PC-9 (cell line): ENCODE measurements around the gene CD83. TPM values are rescaled to one million over a fixed set of nuclear protein-coding genes. Genes with fewer than 3 reads are reported as not detected.

ENCODE experiments used
- BruUV-seq: library from RNA; stranded (reverse); fragments of 400-500 nt; replicated peaks from 2 replicates; lab custom pipeline; 2021; lab: Mats Ljungman, UMichigan
- CTCF ChIA-PET: fragments of 300-600 bp; sonication (Branson Sonifier 250); formaldehyde crosslinking; loops from one replicate; lab custom pipeline; 2022; ENCODE audit warnings: antibody characterized with exemption; lab: Charles Lee
- POLR2A ChIA-PET: fragments of 300-600 bp; sonication (Branson Sonifier 250); formaldehyde crosslinking; loops from one replicate; lab custom pipeline; 2022; ENCODE audit warnings: antibody characterized with exemption; ENCODE audit not compliant: unreplicated experiment; lab: Charles Lee
- DNase-seq, 2 experiments: peaks; one replicate each; pipeline versions ENCODE4 v3.0.0 to v3.0.0-alpha.2; 2015 to 2022; ENCODE audit warnings: mixed read lengths in 1 of 2
- H2AFZ ChIP-seq: fragments of 200-600 bp; sonication (generic); 2 replicates; pipeline ENCODE4 v1.8.1; 2017; ENCODE audit warnings: antibody characterized with exemption
- H3F3A ChIP-seq: fragments of 200-600 bp; sonication (generic); 2 replicates; pipeline ENCODE4 v1.8.1; 2017; ENCODE audit warnings: antibody characterized with exemption, mild to moderate bottlenecking, low read depth; ENCODE audit not compliant: insufficient read depth
- H3K27ac ChIP-seq: fragments of 200-600 bp; sonication (generic); 2 replicates; pipeline ENCODE4 v1.6.1; 2016; ENCODE audit warnings: mixed run types
- H3K27me3 ChIP-seq: fragments of 200-600 bp; sonication (generic); 2 replicates; pipeline ENCODE4 v1.6.1; 2016; ENCODE audit warnings: low read depth, mixed run types; ENCODE audit not compliant: insufficient read depth
- H3K36me3 ChIP-seq: fragments of 200-600 bp; sonication (generic); 2 replicates; pipeline ENCODE4 v1.6.1; 2016; ENCODE audit warnings: low read depth, mixed run types
- H3K4me1 ChIP-seq: fragments of 200-600 bp; sonication (generic); replicated peaks from 2 replicates; pipeline ENCODE4 v1.6.1; 2016; ENCODE audit warnings: mixed run types; ENCODE audit not compliant: insufficient read depth
- H3K4me2 ChIP-seq: fragments of 200-600 bp; sonication (generic); 2 replicates; pipeline ENCODE4 v1.6.1; 2017; ENCODE audit warnings: mixed run types
- H3K4me3 ChIP-seq: fragments of 200-600 bp; sonication (generic); 2 replicates; pipeline ENCODE4 v1.6.1; 2016; ENCODE audit warnings: mixed run types
- H3K79me2 ChIP-seq: fragments of 200-600 bp; sonication (generic); 2 replicates; pipeline ENCODE4 v1.6.1; 2017; ENCODE audit warnings: low read depth, mixed run types
- H3K9me2 ChIP-seq: fragments of 200-600 bp; sonication (generic); 2 replicates; pipeline ENCODE4 v1.8.1; 2017; ENCODE audit warnings: mild to moderate bottlenecking; ENCODE audit not compliant: insufficient read depth
- H3K9me3 ChIP-seq: fragments of 200-600 bp; sonication (generic); 2 replicates; pipeline ENCODE4 v1.8.1; 2016; ENCODE audit warnings: low read depth; ENCODE audit not compliant: insufficient read depth
- H4K20me1 ChIP-seq: fragments of 200-600 bp; sonication (generic); 2 replicates; pipeline ENCODE4 v1.8.1; 2017; ENCODE audit not compliant: insufficient read depth
- EZH2 ChIP-seq: fragments of 200-600 bp; sonication (generic); IDR thresholded peaks from 2 replicates; pipeline ENCODE4 v1.8.0; 2017; ENCODE audit warnings: antibody characterized with exemption, low read depth
- intact Hi-C: fragments of 100-400 bp; cut with micrococcal nuclease; formaldehyde crosslinking; loops from one replicate; pipeline ENCODE4 v1.10.0; 2022; ENCODE audit not compliant: unreplicated experiment
- total RNA-seq: library from RNA; stranded (reverse); gene quantifications from 2 replicates; pipeline ENCODE4 v1.2.3, GENCODE V29; 2021
- TF ChIP-seq, protein P1 (sequence below): fragments of 200-600 bp; sonication (generic); conservative IDR thresholded peaks from 2 replicates; pipeline ENCODE4 v1.6.1; 2017; ENCODE audit warnings: mixed run types, antibody characterized with exemption, mild to moderate bottlenecking, moderate library complexity

The CD83 gene
- total RNA-seq, 1 experiment from 2014 or later, result 3.6 TPM

DNA sequence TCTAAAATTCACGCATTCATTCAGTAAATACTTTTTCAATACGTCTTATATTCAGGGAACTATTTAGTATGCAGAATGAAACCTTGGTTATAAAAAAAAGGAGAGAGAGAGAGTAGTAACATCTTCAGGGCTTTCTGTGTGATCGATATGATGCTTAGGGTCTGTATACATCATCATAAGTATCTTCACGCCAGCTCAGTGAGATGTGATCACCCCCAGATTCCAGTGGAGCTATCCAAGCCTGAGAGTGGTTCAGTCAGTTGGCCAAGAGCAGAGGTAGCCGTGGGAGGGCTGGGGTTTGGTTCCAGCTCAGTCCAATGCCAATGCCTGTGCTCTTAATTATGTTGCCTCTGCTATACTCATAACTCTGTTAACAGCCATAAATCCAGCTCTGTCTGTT is 8.6 kb downstream of the CD83 start:
- Histone ChIP-seq H3K4me2 (no peak overlapping the region), H3F3A (no peaks in the 10 kb centered on the region), H3K4me3 (no peak overlapping the region), H3K9me3 (no peaks in the 10 kb centered on the region), H4K20me1 (no peaks in the 10 kb centered on the region), H3K9me2 (no peaks in the 10 kb centered on the region), H3K27me3 (no peaks in the 10 kb centered on the region), H2AFZ (no peak overlapping the region), H3K4me1 (no peaks in the 10 kb centered on the region), H3K27ac (no peak overlapping the region), H3K36me3 (no peaks in the 10 kb centered on the region), H3K79me2 (no peaks in the 10 kb centered on the region)
- POLR2A ChIA-PET, result no interaction called here
- BruUV-seq, result no TSS peak
- TF ChIP-seq, protein P1, sequence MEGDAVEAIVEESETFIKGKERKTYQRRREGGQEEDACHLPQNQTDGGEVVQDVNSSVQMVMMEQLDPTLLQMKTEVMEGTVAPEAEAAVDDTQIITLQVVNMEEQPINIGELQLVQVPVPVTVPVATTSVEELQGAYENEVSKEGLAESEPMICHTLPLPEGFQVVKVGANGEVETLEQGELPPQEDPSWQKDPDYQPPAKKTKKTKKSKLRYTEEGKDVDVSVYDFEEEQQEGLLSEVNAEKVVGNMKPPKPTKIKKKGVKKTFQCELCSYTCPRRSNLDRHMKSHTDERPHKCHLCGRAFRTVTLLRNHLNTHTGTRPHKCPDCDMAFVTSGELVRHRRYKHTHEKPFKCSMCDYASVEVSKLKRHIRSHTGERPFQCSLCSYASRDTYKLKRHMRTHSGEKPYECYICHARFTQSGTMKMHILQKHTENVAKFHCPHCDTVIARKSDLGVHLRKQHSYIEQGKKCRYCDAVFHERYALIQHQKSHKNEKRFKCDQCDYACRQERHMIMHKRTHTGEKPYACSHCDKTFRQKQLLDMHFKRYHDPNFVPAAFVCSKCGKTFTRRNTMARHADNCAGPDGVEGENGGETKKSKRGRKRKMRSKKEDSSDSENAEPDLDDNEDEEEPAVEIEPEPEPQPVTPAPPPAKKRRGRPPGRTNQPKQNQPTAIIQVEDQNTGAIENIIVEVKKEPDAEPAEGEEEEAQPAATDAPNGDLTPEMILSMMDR, result no peak
- TF ChIP-seq EZH2, result no peak
- intact Hi-C loops, result no loop called here
- CTCF ChIA-PET, result no interaction called here
- DNase-seq, result no peak

DNA sequence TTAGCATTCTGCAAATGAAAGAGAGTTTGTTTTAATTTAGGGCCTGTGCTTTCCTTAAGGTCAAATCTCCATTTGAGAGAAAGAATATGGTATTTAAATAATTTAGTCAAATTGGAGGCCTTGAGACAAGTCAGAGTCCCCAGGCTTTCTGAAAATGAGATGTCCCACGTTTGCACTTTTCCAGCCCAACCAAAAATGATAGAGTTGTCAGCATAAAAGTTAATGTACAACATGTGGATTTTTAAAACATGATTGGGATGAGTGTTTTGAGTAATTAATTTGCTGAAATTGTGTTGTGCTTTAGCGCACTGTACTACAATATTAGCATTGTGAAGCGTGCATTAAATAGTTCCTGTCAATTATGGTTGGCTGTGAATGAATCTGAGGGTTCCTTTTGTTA is 10.0 kb downstream of the CD83 start:
- no peak for TF ChIP-seq EZH2
- TF ChIP-seq, protein P1, result no peak
- H3K27ac ChIP-seq, result no peak overlapping the region
- H3K4me1 ChIP-seq, result no peaks in the 10 kb centered on the region
- intact Hi-C loops, result no loop called here
- H4K20me1 ChIP-seq, result no peaks in the 10 kb centered on the region
- no peaks in the 10 kb centered on the region for H3K9me2 ChIP-seq
- H3K9me3 ChIP-seq, result no peaks in the 10 kb centered on the region
- DNase-seq, result no peak
- CTCF ChIA-PET, result no interaction called here
- H2AFZ ChIP-seq, result no peak overlapping the region
- no peak overlapping the region for H3K4me3 ChIP-seq
- H3K4me2 ChIP-seq, result no peak overlapping the region
- H3K27me3 ChIP-seq, result no peaks in the 10 kb centered on the region
- POLR2A ChIA-PET, result interaction anchor here (0.7 kb wide), 1 partner anchor 799 kb away, joined by 7 read pairs; the partner anchor contains the start of gene TBC1D7
- no TSS peak for BruUV-seq
- H3F3A ChIP-seq, result no peaks in the 10 kb centered on the region
- no peaks in the 10 kb centered on the region for H3K36me3 ChIP-seq
- no peaks in the 10 kb centered on the region for H3K79me2 ChIP-seq

DNA sequence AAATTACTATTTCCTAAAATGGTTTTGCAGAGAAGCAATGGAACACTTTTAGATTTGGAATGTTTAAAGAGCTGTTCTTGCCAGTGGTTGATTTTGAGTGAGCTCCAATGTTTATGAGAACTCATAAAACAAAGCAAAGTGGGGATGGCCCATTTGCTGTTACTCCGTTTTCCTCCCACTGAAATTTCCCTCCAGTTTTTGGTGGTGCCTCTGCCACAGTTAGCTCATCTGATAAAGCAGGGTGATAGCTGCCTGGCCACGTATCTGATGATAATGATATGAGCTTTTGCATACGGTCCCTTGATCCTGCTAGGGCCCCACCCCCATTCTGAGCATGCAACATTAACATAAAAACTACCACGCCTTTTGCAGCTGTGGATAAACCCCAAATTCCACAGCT is 10.4 kb downstream of the CD83 start:
- CTCF ChIA-PET, result no interaction called here
- TF ChIP-seq, protein P1, result no peak
- no peak for TF ChIP-seq EZH2
- BruUV-seq, result no TSS peak

More for the DNA sequence above, 10.4 kb downstream of the CD83 start:
- H3K79me2 ChIP-seq, result no peaks in the 10 kb centered on the region
- no peaks in the 10 kb centered on the region for H4K20me1 ChIP-seq
- no peak overlapping the region for H3K4me3 ChIP-seq
- no peaks in the 10 kb centered on the region for H3K4me1 ChIP-seq
- no peak overlapping the region for H3K27ac ChIP-seq
- no peak overlapping the region for H3K4me2 ChIP-seq
- intact Hi-C loops, result no loop called here
- H2AFZ ChIP-seq, result no peak overlapping the region
- H3K36me3 ChIP-seq, result no peaks in the 10 kb centered on the region
- H3K27me3 ChIP-seq, result no peaks in the 10 kb centered on the region
- POLR2A ChIA-PET, result interaction anchor here (0.7 kb wide), 1 partner anchor 799 kb away, joined by 7 read pairs; the partner anchor contains the start of gene TBC1D7
- H3K9me3 ChIP-seq, result no peaks in the 10 kb centered on the region
- DNase-seq, result no peak
- no peaks in the 10 kb centered on the region for H3F3A ChIP-seq
- no peaks in the 10 kb centered on the region for H3K9me2 ChIP-seq
